Measurements from ENCODE around the gene DDX18. TPM values are rescaled to one million over a fixed set of nuclear protein-coding genes. Genes with fewer than 3 reads are reported as not detected.

The DDX18 gene
- total and polyA plus RNA-seq, 2 donors (not counting 1 experiment from before 2014, with no cell fraction given): 20.3 to 98.0 TPM

GRCh38 chr2:117856415-117857210 lies 42.1 kb downstream of the DDX18 start:
- peaks cover 41% of the 10 kb centered on the region for H3K27me3 Mint-ChIP-seq
- Histone ChIP-seq H3K9me3 (ENCODE audit: control extremely low read depth in 1 of 3, control insufficient read depth in 2 of 3, insufficient read depth in 1 of 3, low read length in 2 of 3) (peaks cover 0 to 17% (median 0%) of the 10 kb centered on the region in 3 donors), H3K4me2 (replicated peaks; ENCODE audit: low read depth, low read length, poor library complexity, severe bottlenecking) (no peak overlapping the region), H3K27me3 (replicated peaks in 1 of 4; ENCODE audit: control extremely low read depth in 1 of 4, control insufficient read depth in 3 of 4, insufficient read depth in 4 of 4, low read length in 3 of 4) (peaks cover 0 to 12% (median 4%) of the 10 kb centered on the region in 4 experiments), H2AFZ (ENCODE audit: insufficient read depth, low read depth, low read length, poor library complexity, severe bottlenecking) (no peak overlapping the region), H3K27ac (ENCODE audit: low read length in 2 of 2) (no peak overlapping the region), H3K4me1 (ENCODE audit: control insufficient read depth in 2 of 2, insufficient read depth in 2 of 2, low read length in 2 of 2) (no peaks in the 10 kb centered on the region), H3K4me3 (ENCODE audit: control extremely low read depth in 1 of 5, extremely low read depth in 1 of 5, insufficient read depth in 1 of 5, low read depth in 2 of 5, low read length in 4 of 5) (no peak overlapping the region), H3K79me2 (ENCODE audit: control insufficient read depth, insufficient read depth, low read length) (no peaks in the 10 kb centered on the region), H3K36me3 (replicated peaks in 1 of 2; ENCODE audit: control extremely low read depth in 1 of 2, control insufficient read depth in 1 of 2, extremely low read depth in 1 of 2, insufficient read depth in 2 of 2, low read length in 1 of 2) (no peaks in the 10 kb centered on the region), H3K9ac (ENCODE audit: low read length) (no peak overlapping the region), H4K20me1 (ENCODE audit: control insufficient read depth, insufficient read depth, low read length, poor library complexity, severe bottlenecking) (no peaks in the 10 kb centered on the region)
- peaks cover 1% of the 10 kb centered on the region for H3K9me3 Mint-ChIP-seq (ENCODE audit: insufficient read depth)
- no peak for TF ChIP-seq CTCF (IDR thresholded peaks at IDR 0.05)
- 66% methylated on average over 2 of the region's 4 CpGs for WGBS (ENCODE audit: insufficient coverage)
- H3K27ac Mint-ChIP-seq: no peak overlapping the region
- ChIA-PET CTCF (no interaction called here), POLR2A (no interaction called here)
- intact Hi-C loops (cut with micrococcal nuclease): no loop called here
- H3K4me1 Mint-ChIP-seq: no peaks in the 10 kb centered on the region
- no peak overlapping the region for H3K4me3 Mint-ChIP-seq
- DNase-seq (no peak), ATAC-seq (ENCODE audit: low read depth) (no peak)

- Histone ChIP-seq H3K27ac (ENCODE audit: low read length in 2 of 2) (no peak overlapping the region), H2AFZ (ENCODE audit: insufficient read depth, low read depth, low read length, poor library complexity, severe bottlenecking) (no peak overlapping the region), H3K9me3 (ENCODE audit: control extremely low read depth in 1 of 3, control insufficient read depth in 2 of 3, insufficient read depth in 1 of 3, low read length in 2 of 3) (peaks cover 0 to 19% (median 0%) of the 10 kb centered on the region in 3 donors), H3K36me3 (replicated peaks in 1 of 2; ENCODE audit: control extremely low read depth in 1 of 2, control insufficient read depth in 1 of 2, extremely low read depth in 1 of 2, insufficient read depth in 2 of 2, low read length in 1 of 2) (no peaks in the 10 kb centered on the region), H3K4me1 (ENCODE audit: control insufficient read depth in 2 of 2, insufficient read depth in 2 of 2, low read length in 2 of 2) (no peaks in the 10 kb centered on the region), H4K20me1 (ENCODE audit: control insufficient read depth, insufficient read depth, low read length, poor library complexity, severe bottlenecking) (no peaks in the 10 kb centered on the region), H3K79me2 (ENCODE audit: control insufficient read depth, insufficient read depth, low read length) (no peaks in the 10 kb centered on the region), H3K27me3 (replicated peaks in 1 of 4; ENCODE audit: control extremely low read depth in 1 of 4, control insufficient read depth in 3 of 4, insufficient read depth in 4 of 4, low read length in 3 of 4) (peaks cover 0 to 12% (median 0%) of the 10 kb centered on the region in 4 experiments), H3K4me2 (replicated peaks; ENCODE audit: low read depth, low read length, poor library complexity, severe bottlenecking) (no peak overlapping the region), H3K4me3 (ENCODE audit: control extremely low read depth in 1 of 5, extremely low read depth in 1 of 5, insufficient read depth in 1 of 5, low read depth in 2 of 5, low read length in 4 of 5) (no peak overlapping the region), H3K9ac (ENCODE audit: low read length) (no peak overlapping the region)
- POLR2A ChIA-PET: no interaction called here
- Mint-ChIP-seq H3K27ac (no peak overlapping the region), H3K9me3 (ENCODE audit: insufficient read depth) (peaks cover 1% of the 10 kb centered on the region), H3K4me3 (no peak overlapping the region), H3K4me1 (no peaks in the 10 kb centered on the region), H3K27me3 (peaks cover 34% of the 10 kb centered on the region)
- WGBS (ENCODE audit: insufficient coverage): 90% methylated on average over 12 of the region's 17 CpGs
- DNase-seq: no peak
- no peak for ATAC-seq (ENCODE audit: low read depth)
- intact Hi-C loops (cut with micrococcal nuclease): no loop called here
- CTCF ChIA-PET: no interaction called here
- TF ChIP-seq CTCF (IDR thresholded peaks at IDR 0.05) (no peak), EZH2 (IDR thresholded peaks at IDR 0.05; ENCODE audit: borderline replicate concordance, insufficient read depth, low read depth, low read length, poor library complexity, severe bottlenecking) (no peak)
These were observed 43.8 kb downstream of the DDX18 start for GRCh38 chr2:117858336-117858735.

Measured in B cell (primary cell).